ENCODE results near the gene SMC5. TPM values are rescaled to one million over a fixed set of nuclear protein-coding genes. Genes with fewer than 3 reads are reported as not detected.
A peak's percentile ranks its signal among the peaks of the same experiment; 100 is the strongest.

Gene SMC5
- polyA plus RNA-seq, 1 of the 3 experiments (the other 2 are of a cell fraction) = 5.3 TPM

GRCh38 chr9:70347046-70347445, 88.3 kb downstream of the SMC5 start:
- Histone ChIP-seq H2AFZ (ENCODE audit: low read depth) (no peak overlapping the region), H3K9me2 (no peaks in the 10 kb centered on the region), H4K20me1 (ENCODE audit: insufficient read depth) (no peaks in the 10 kb centered on the region), H3K79me2 (ENCODE audit: insufficient read depth) (no peaks in the 10 kb centered on the region), H3K4me1 (ENCODE audit: control insufficient read depth in 1 of 2, insufficient read depth in 2 of 2, low read depth in 1 of 2, low read length in 1 of 2) (no peaks in the 10 kb centered on the region; a peak in 1 of 4 replicates), H3K4me2 (no peak overlapping the region), H3K27me3 (ENCODE audit: insufficient read depth) (no peaks in the 10 kb centered on the region), H3K27ac (ENCODE audit: low read depth in 2 of 2, low read length in 1 of 2) (no peak overlapping the region), H3K36me3 (replicated peaks in 1 of 2; ENCODE audit: control insufficient read depth in 1 of 2, insufficient read depth in 2 of 2, low read length in 1 of 2) (peaks cover 44 to 74% of the 10 kb centered on the region in 2 experiments), H3K9me3 (no peaks in the 10 kb centered on the region), H3K4me3 (ENCODE audit: low read depth in 2 of 2, low read length in 1 of 2) (no peak overlapping the region), H3F3A (replicated peaks; ENCODE audit: insufficient read depth) (peaks cover 11% of the 10 kb centered on the region), H3K9ac (no peak overlapping the region)
- DNase-seq = no peak
- TF ChIP-seq JUND (IDR thresholded peaks at IDR 0.05) = no peak
- no peak for TF ChIP-seq EP300 (IDR thresholded peaks at IDR 0.05; ENCODE audit: borderline replicate concordance in 1 of 2, low read depth in 1 of 2, low read length in 1 of 2)
- TF ChIP-seq MEF2A (IDR thresholded peaks at IDR 0.05; ENCODE audit: borderline replicate concordance, low read depth) = no peak
- TF ChIP-seq RXRA (IDR thresholded peaks at IDR 0.05; ENCODE audit: borderline replicate concordance, low read depth) = no peak
- no peak for TF ChIP-seq GABPA (IDR thresholded peaks at IDR 0.05; ENCODE audit: low read depth)
- TF ChIP-seq EZH2phosphoT487 (IDR thresholded peaks at IDR 0.05; ENCODE audit: borderline replicate concordance, low read depth) = no peak
- no peak for TF ChIP-seq USF1 (IDR thresholded peaks at IDR 0.05; ENCODE audit: borderline replicate concordance, low read depth)
- no peak for TF ChIP-seq SMC3 (IDR thresholded peaks at IDR 0.05; ENCODE audit: low read depth, low read length)
- TF ChIP-seq RAD21 (IDR thresholded peaks at IDR 0.05; ENCODE audit: low read length) = no peak
- no peak for TF ChIP-seq TEAD4 (IDR thresholded peaks at IDR 0.05; ENCODE audit: borderline replicate concordance, insufficient read depth)
- no peak for TF ChIP-seq NFIC (IDR thresholded peaks at IDR 0.05; ENCODE audit: borderline replicate concordance)
- no peak for TF ChIP-seq MAX (IDR thresholded peaks at IDR 0.05; ENCODE audit: low read depth)
- no peak for TF ChIP-seq RFX5 (IDR thresholded peaks at IDR 0.05; ENCODE audit: low read length)
- no peak for TF ChIP-seq TCF12 (IDR thresholded peaks at IDR 0.05)
- TF ChIP-seq USF2 (IDR thresholded peaks at IDR 0.05; ENCODE audit: borderline replicate concordance, low read depth, low read length) = no peak
- no peak for TF ChIP-seq CHD2 (IDR thresholded peaks at IDR 0.05; ENCODE audit: low read length, partially characterized antibody)
- no peak for TF ChIP-seq ELF1 (IDR thresholded peaks at IDR 0.05)
- POLR2A ChIA-PET = no interaction called here
- WGBS (ENCODE audit: low lambda C conversion rate) = 95% methylated on average over 2 of the region's 2 CpGs
- CTCF ChIA-PET = interaction anchor here (0.9 to 3.3 kb wide), 2 partner anchors 13 to 255 kb away, joined by 3 to 15 read pairs; no protein-coding TSS in a partner anchor

GRCh38 chr9:70352356-70352755, 93.6 kb downstream of the SMC5 start:
- Histone ChIP-seq H3K9ac (no peak overlapping the region), H3K79me2 (ENCODE audit: insufficient read depth) (no peaks in the 10 kb centered on the region), H3F3A (replicated peaks; ENCODE audit: insufficient read depth) (peaks cover 10% of the 10 kb centered on the region), H3K27ac (ENCODE audit: low read depth in 2 of 2, low read length in 1 of 2) (peak overlapping the region in 1 of 2 experiments; percentile 0; a peak in 1 of 4 replicates), H3K9me3 (no peaks in the 10 kb centered on the region), H3K9me2 (no peaks in the 10 kb centered on the region), H3K27me3 (ENCODE audit: insufficient read depth) (no peaks in the 10 kb centered on the region), H3K4me1 (ENCODE audit: control insufficient read depth in 1 of 2, insufficient read depth in 2 of 2, low read depth in 1 of 2, low read length in 1 of 2) (no peaks in the 10 kb centered on the region), H3K4me2 (no peak overlapping the region), H4K20me1 (ENCODE audit: insufficient read depth) (no peaks in the 10 kb centered on the region), H3K36me3 (replicated peaks in 1 of 2; ENCODE audit: control insufficient read depth in 1 of 2, insufficient read depth in 2 of 2, low read length in 1 of 2) (peaks cover 31 to 73% of the 10 kb centered on the region in 2 experiments), H2AFZ (ENCODE audit: low read depth) (no peak overlapping the region), H3K4me3 (ENCODE audit: low read depth in 2 of 2, low read length in 1 of 2) (no peak overlapping the region)
- TF ChIP-seq JUND (IDR thresholded peaks at IDR 0.05) (no peak), USF2 (IDR thresholded peaks at IDR 0.05; ENCODE audit: borderline replicate concordance, low read depth, low read length) (no peak), RFX5 (IDR thresholded peaks at IDR 0.05; ENCODE audit: low read length) (no peak), CHD2 (IDR thresholded peaks at IDR 0.05; ENCODE audit: low read length, partially characterized antibody) (no peak), MXI1 (IDR thresholded peaks at IDR 0.05; ENCODE audit: low read depth, low read length) (no peak), IRF3 (IDR thresholded peaks at IDR 0.05; ENCODE audit: low read depth, low read length) (no peak), YY1 (IDR thresholded peaks at IDR 0.05; ENCODE audit: low read depth) (no peak), MAX (IDR thresholded peaks at IDR 0.05; ENCODE audit: low read depth) (no peak), ELF1 (IDR thresholded peaks at IDR 0.05) (no peak), SMC3 (IDR thresholded peaks at IDR 0.05; ENCODE audit: low read depth, low read length) (no peak), TAF1 (IDR thresholded peaks at IDR 0.05; ENCODE audit: borderline replicate concordance, low read depth, low read length) (no peak)
- ChIA-PET POLR2A (no interaction called here), CTCF (interaction anchor here (0.9 to 1.7 kb wide), 7 partner anchors 9 to 250 kb away, joined by 3 to 15 read pairs (median 3); no protein-coding TSS in a partner anchor)
- WGBS (ENCODE audit: low lambda C conversion rate) = 61% methylated on average over 1 of the region's 1 CpG
- no peak for DNase-seq
